HL-60/S4 treated with retinoic acid at 250 ng/mL for 4 days and 3 days (cell line): ENCODE results near the gene LAMA3.

ENCODE experiments used
- in situ Hi-C: fragments of 300-500 bp; cut with MboI; formaldehyde crosslinking; loops from 2 replicates; pipeline ENCODE4 v1.7.0; 2022; ENCODE audit warnings: low sequenced_read_pairs

Gene LAMA3

GRCh38 chr18:23926571-23926970 lies 237.3 kb downstream of the LAMA3 start:
- in situ Hi-C loops, result no loop called here

- in situ Hi-C loops, result no loop called here
Measured at GRCh38 chr18:23927821-23928746, 238.8 kb downstream of the LAMA3 start.

- in situ Hi-C loops, result no loop called here
Measured at GRCh38 chr18:23929362-23929930, 240.2 kb downstream of the LAMA3 start.

DNA sequence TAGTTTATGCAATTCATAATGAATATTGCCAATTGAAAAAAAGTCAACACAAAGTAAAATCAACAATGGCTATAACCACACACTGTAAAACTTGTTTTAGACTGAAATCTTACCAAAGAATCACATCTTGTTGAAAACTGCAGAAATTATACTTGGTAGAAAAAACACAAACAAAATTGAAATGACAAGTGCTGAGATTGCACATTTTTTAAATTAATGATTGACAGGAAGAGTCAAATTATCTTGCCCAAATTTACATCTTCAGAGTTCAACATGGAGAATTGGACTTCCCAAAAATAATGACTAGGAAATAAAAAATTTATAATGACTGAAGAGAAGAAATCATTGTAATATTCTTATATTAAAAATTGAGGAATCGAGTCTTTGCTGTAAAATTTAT lies 240.7 kb downstream of the LAMA3 start:
- in situ Hi-C loops, result no loop called here

DNA sequence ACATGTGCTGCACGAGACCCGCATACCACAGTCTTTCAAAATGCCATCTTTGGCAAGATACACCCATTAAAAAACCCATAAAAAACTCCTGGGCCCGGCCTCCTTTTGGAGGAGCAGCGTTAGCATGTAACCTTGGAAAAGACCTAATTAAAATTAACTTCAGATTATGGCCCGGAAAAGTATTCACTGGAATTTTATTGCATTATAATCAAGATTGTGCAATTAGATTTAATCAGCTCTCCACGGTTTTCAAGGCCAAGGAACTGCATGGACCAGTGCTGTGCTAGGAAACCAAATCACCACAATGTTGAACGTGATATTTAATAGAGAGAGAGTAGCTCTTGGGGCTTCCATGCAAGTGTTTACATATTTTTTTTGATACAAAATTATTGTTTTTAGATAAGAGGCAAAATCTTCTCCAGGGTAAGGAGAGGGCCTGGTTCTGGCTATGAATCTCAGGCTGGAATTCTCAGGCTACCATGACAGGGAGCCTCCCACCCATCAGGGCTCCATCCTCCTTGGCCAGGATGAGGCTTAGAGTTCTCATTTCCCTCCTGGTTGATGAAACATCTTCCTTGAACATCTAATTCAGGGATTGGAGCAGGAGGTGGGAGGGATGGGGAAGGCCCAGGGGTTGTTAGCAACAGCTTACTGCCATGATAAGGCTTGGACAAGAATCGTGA lies 243.3 kb downstream of the LAMA3 start:
- in situ Hi-C loops, result no loop called here

GRCh38 chr18:23933407-23933806 lies 244.2 kb downstream of the LAMA3 start:
- in situ Hi-C loops, result no loop called here

DNA sequence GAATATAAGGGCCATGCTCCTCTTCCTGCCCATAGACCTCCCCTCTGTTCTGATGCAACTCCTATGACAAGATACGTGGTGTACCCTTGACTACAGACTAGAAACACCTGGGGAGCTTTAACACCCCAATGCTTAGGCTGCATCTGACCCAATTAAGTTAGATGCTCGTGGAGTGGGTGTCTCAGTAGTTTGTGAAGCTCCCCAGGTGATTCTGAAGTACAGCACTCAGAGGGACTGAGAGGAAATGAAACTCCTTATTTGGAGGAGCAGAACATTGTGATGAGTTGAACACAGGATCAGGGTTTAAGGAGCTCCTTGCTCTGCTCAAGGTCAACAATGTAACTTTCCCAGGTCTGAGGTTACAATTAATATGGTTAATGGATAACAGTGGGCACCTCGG lies 245.0 kb downstream of the LAMA3 start:
- in situ Hi-C loops, result no loop called here

GRCh38 chr18:23934863-23935262 lies 245.6 kb downstream of the LAMA3 start:
- in situ Hi-C loops, result no loop called here

GRCh38 chr18:23935804-23936203 lies 246.6 kb downstream of the LAMA3 start:
- in situ Hi-C loops, result no loop called here

DNA sequence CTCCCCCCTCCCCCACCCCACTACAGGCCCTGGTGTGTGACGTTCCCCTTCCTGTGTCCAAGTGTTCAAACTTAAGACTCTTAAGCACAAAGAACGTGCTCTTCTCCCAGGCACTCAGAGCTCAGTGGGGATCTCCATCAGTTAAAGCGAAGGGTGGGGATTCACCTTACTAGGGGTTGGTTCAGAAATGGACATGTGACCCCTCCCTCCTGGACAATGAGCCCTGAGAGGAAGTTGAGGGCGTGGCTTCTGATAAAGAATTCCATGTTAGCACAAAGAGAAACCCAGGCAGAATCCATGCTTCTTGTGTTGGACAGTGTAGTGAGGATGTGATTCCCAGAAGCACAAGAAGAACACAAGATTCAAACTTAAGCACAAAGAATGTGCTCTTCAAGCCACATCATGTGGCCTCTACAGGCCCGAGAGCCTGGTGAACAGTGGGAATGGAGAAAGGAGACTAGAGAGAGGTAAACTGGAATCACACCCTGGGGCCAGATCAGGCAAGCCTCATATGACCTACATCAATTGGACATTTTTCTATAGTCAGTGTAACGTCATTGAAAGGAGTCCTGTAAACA lies 247.2 kb downstream of the LAMA3 start:
- in situ Hi-C loops, result no loop called here

DNA sequence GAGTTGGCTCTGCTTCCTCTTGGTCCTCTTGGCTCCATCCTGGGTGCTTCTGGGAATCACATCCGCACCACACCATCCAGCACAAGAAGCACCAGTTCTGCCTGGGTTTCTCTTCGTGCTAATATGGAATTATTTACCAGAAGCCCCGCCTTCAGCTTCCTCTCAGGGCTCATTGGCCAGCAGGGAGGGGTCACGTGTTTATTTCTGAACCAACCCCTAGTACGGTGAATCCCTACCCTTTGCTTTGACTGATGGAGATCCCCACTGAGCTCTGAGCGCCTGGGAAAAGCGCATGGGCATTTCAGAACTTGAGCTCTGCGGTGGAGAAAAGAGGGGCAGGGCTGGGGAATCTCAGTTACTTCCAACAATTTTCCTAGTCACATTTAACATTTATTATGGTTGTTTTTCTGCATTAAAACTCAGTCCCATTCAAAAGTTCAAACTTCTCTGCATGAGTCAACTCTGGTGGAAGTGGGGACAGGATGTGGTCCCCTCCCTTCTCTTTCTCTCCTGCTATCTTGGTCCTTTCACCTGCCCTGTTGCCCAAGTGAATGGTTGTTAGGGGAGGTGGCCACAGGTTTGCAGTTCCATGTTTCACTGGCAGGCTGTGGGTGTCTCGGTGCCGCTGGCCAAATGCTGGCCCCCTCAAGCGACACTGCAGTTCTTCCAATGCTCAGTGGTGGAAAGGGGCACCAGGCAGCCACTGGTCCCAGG lies 248.9 kb downstream of the LAMA3 start:
- in situ Hi-C loops, result no loop called here

DNA sequence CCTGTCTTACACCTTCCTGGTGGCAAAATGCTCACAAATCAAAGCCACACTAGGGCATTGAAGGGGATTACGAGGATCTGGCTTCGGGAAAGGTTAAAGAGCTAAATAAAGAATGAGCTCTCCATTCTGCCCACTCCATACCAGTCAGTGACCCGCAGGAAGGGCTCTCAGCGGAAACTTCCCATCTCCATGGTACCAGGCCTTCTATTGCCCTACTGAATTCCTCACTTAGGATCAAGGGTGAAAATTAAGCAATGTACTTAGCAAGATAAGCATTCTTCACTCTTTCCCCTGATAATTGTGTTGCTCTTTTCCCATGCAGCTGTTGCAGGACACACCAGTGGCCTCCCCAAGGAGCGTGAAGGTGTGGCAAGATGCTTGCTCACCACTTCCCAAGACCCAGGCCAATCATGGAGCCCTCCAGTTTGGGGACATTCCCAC lies 249.7 kb downstream of the LAMA3 start:
- in situ Hi-C loops, result no loop called here

DNA sequence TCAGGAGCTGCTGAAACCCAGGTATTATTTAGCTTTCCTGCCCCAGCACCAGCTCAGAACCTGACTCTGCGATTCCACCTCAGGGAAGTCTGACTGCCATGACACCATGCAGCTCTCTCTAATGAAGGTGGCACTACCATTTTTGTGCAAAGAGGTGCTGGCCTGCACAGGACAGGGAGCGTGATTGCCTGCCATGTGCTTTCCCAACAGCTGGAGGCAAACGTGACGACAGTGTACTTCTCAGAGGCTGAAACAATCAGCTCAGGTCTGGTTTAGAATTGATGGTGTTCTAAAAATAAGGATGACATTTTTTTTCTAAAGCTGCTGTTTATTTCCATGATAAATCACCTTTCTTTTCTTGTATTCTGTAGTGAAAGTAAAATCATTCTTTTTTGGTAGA lies 250.1 kb downstream of the LAMA3 start:
- in situ Hi-C loops, result no loop called here

DNA sequence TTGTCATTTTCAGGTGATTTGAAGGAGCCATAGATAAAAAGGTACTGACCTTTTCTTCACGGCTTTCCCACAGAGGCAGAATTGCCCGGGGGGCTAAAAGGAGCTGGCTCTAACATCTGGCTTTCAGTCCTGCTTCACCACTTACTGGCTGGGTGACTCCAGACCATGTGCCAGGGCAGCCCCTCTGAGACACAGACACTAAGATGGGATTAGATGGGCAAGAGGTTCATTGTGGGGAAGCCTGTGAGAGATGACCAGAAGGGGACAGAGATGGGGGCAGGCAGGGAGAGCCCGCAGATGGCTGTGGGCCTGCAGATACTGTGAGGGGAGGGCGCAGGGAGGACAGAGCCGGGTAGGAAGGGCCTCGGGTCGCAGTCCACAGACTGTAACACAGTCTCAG lies 250.6 kb downstream of the LAMA3 start:
- in situ Hi-C loops, result no loop called here

- in situ Hi-C loops, result no loop called here
Measured at GRCh38 chr18:23941791-23942190, 252.5 kb downstream of the LAMA3 start.

- in situ Hi-C loops, result no loop called here
Measured at GRCh38 chr18:23943104-23943503, 253.9 kb downstream of the LAMA3 start.

DNA sequence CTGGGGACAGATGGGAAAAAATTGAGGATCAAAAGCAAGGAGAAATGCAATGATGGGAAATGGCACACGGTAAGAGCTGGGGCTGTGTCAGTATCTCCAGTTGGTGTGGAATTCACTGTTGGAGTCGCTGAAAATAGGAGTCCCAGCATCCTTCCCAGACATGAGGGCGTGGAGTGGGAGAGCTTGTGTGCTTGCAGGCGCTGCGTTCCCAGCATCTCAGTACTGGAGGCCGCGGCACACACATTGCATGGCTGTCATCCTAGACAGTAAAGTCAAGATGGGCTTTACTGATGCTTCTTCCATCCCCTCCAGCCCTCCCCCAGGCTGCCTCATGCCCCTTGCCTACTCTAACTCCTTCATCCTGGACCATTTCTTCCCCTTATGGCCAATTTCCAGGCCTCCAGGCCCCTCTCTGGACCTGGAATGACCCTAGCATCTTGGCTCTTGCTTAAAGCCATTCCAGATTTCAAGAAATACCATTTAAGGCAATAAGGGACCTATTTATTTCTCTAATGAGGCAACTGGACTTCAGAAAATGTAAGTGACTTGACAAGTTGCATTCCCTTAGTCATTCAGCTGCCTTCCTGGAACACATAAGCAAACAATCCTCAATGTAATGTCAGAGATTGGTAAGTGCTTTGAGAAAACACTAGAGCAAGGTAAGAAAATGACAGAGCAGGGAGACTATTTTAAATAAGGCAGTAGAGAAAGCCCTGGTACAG lies 254.8 kb downstream of the LAMA3 start:
- in situ Hi-C loops, result no loop called here

DNA sequence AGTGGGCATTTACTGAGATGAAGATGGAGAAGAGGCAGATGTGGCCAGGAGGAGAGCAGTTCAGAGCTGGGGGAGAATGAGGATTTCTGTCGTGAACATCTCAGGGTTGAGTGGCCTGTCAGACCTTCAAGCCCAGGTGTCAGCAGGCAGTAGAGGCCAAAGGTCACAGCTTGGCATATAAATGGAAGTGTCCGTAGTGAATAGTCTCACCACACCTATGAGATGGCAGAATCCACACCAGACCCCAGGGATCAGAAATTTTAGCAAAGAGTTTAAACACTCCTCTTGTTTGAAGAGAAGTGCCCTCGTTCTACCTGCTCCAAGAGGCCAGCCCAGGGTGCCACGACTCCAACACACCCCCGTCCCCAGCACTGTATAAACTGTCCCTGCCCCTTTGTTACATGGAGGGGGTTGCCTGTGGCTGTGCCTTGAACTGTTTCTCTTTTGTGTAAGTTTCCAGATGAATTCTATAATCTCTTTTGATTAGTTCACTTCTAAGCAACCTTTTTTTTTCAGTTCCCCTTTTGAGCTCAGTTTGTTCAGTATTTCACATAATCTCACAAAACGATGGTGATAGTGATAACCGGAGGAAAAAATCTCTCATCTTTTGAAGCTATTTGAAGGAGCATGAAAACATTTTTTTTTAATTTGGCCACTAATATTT lies 256.3 kb downstream of the LAMA3 start:
- in situ Hi-C loops, result no loop called here

DNA sequence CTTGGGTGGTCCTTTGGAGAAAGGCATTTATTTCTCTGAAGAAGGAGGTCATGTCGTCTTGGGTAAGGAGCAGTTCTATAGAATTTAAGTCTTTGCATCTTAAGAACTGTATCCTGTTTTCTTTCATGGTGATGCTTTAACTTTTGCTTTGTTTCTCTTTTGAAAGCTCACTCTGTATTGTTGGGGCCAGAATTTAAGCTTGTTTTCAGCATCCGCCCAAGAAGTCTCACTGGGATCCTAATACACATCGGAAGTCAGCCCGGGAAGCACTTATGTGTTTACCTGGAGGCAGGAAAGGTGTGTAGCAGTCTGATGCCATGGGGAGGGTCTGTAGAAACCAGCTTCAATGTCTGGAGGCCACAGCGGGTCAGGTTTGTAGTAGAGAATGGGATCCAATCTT lies 260.6 kb downstream of the LAMA3 start:
- in situ Hi-C loops, result no loop called here

- in situ Hi-C loops, result no loop called here
Measured at GRCh38 chr18:23950644-23951043, 261.4 kb downstream of the LAMA3 start.
